Tibial nerve (tissue), 4 donors: Measurements from ENCODE around the gene LMBR1. TPM values are rescaled to one million over a fixed set of nuclear protein-coding genes. Genes with fewer than 3 reads are reported as not detected.

Experiments used
- DNase-seq, 2 donors: peaks; one replicate each; pipeline ENCODE4 v3.0.0-alpha.2; 2019; ENCODE audit warnings: low spot score in 2 of 2
- H3K27ac ChIP-seq, 4 donors: fragments of 200-600 bp; sonication (generic) in 3 of 4; one replicate each; pipeline ENCODE4 v1.5.1; 2017 to 2019; ENCODE audit warnings: mild to moderate bottlenecking in 1 of 4
- H3K27me3 ChIP-seq, 2 donors: fragments of 200-600 bp; sonication (generic) in 1 of 2; one replicate each; pipeline versions ENCODE4 v1.5.1 to v1.6.0; 2017 to 2019
- H3K36me3 ChIP-seq, 3 donors: fragments of 200-600 bp; sonication (generic); one replicate each; pipeline ENCODE4 v1.5.1; 2018 to 2019
- H3K4me1 ChIP-seq, 4 donors: fragments of 200-600 bp; sonication (generic) in 3 of 4; one replicate each; pipeline ENCODE4 v1.5.1; 2017 to 2019
- H3K4me3 ChIP-seq, 4 donors: fragments of 200-600 bp; sonication (generic) in 3 of 4; one replicate each; pipeline ENCODE4 v1.5.1; 2017 to 2019; ENCODE audit warnings: mild to moderate bottlenecking in 1 of 4, moderate library complexity in 1 of 4
- H3K9me3 ChIP-seq, 4 donors: fragments of 200-600 bp; sonication (generic) in 3 of 4; one replicate each; pipeline ENCODE4 v1.5.1; 2017 to 2019
- EP300 ChIP-seq, 2 donors: sonication (generic); formaldehyde crosslinking; IDR thresholded peaks; one replicate each; pipeline ENCODE4 v1.6.1; 2017; ENCODE audit warnings: antibody characterized with exemption in 2 of 2, mild to moderate bottlenecking in 1 of 2
- POLR2A ChIP-seq, 2 donors: fragments of 450-650 bp; IDR thresholded peaks; one replicate each; pipeline ENCODE4 v1.6.1; 2017; ENCODE audit warnings: antibody characterized with exemption in 2 of 2, mild to moderate bottlenecking in 2 of 2, moderate library complexity in 2 of 2
- WGBS, 2 donors: methylation state at CpG; one replicate each; pipeline ENCODE4 v1.1.5; 2018; 5-methylcytosine and 5-hydroxymethylcytosine counted together
- total RNA-seq, 4 donors: library from RNA; depleted of rRNA; stranded (reverse); fragments of >200 nt; gene quantifications; one replicate each; pipeline ENCODE4 v1.1.0, GENCODE V29; 2016
- TF ChIP-seq, protein P1 (sequence below), 5 experiments: fragments of 200-600 bp in 3 of 5; fragments of 450-650 bp in 2 of 5; sonication (generic) in 3 of 5; IDR thresholded peaks; one replicate each; pipeline ENCODE4 v1.5.1; 2016 to 2019; ENCODE audit warnings: antibody characterized with exemption in 5 of 5, mild to moderate bottlenecking in 3 of 5, moderate library complexity in 2 of 5

Gene LMBR1
- total RNA-seq, 4 donors from 2014 or later = 48.1 to 139 (median 77.3) TPM

DNA sequence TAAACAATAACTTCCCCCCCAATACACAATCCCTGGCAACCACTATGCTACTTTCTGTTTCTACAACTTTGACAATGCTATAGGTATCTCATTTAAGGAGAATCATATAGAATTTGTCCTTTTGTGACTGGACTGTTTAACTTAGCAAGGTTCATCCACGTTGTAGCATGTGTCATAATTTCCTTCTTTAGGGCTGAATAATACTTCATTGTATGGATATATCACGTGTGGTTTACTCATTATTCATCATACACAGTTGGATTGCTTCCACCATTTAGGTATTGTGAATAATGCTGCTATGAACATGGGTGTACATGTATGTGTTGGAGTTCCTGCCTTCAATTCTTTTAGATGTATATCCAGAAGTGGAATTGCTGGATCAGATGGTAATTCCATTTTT is 111.0 kb downstream of the LMBR1 start:
- 81 to 91% methylated on average over 2 of the region's 2 CpGs for WGBS, 2 donors
- DNase-seq = no peak
- Histone ChIP-seq H3K9me3 (no peaks in the 10 kb centered on the region), H3K27ac (no peak overlapping the region), H3K4me3 (no peak overlapping the region), H3K36me3 (peaks cover 0 to 4% (median 0%) of the 10 kb centered on the region in 3 donors), H3K27me3 (no peaks in the 10 kb centered on the region), H3K4me1 (no peaks in the 10 kb centered on the region)
- TF ChIP-seq, protein P1, sequence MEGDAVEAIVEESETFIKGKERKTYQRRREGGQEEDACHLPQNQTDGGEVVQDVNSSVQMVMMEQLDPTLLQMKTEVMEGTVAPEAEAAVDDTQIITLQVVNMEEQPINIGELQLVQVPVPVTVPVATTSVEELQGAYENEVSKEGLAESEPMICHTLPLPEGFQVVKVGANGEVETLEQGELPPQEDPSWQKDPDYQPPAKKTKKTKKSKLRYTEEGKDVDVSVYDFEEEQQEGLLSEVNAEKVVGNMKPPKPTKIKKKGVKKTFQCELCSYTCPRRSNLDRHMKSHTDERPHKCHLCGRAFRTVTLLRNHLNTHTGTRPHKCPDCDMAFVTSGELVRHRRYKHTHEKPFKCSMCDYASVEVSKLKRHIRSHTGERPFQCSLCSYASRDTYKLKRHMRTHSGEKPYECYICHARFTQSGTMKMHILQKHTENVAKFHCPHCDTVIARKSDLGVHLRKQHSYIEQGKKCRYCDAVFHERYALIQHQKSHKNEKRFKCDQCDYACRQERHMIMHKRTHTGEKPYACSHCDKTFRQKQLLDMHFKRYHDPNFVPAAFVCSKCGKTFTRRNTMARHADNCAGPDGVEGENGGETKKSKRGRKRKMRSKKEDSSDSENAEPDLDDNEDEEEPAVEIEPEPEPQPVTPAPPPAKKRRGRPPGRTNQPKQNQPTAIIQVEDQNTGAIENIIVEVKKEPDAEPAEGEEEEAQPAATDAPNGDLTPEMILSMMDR (IDR thresholded peaks at IDR 0.05) = no peak
- no peak for TF ChIP-seq EP300 (IDR thresholded peaks at IDR 0.05)
- no peak for TF ChIP-seq POLR2A (IDR thresholded peaks at IDR 0.05)

DNA sequence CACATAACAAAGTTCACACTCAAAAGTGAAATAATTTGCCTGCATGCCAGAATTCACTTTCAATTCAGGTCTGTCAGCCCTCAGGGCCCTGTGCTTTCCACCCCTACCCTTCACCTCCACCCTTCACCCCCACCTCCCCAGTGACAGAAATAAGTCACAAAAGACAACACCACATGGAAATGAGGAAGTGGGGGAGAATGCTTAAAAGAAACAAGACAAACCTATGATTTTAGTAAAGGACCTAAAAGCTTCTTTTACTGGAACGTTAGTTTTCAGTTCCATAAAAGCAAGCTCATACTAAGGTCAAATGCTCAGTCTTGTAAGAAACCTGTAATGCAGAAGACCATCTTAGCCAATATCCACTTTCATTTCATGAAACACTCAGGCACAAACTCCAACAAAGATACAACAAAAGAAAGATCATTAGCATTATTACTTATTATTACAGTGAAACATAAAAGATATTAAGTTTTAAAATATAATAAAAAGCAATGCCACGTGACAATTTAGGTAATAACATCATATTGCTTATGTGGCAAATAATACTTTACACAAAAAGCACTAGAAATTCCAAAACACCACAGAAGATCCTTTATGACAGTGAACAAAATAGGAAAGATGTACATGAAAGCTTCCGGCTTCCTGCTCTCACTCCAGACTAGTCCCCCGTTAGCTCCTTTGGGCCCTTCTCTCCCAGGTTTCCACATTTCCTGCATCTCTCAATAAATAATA is 112.1 kb downstream of the LMBR1 start:
- H3K36me3 ChIP-seq = peaks cover 0 to 4% (median 0%) of the 10 kb centered on the region in 3 donors
- WGBS, 2 donors = 81 to 83% methylated on average over 4 of the region's 4 CpGs
- no peaks in the 10 kb centered on the region for H3K27me3 ChIP-seq
- TF ChIP-seq POLR2A (IDR thresholded peaks at IDR 0.05) (no peak), EP300 (IDR thresholded peaks at IDR 0.05) (no peak)
- TF ChIP-seq, protein P1 (IDR thresholded peaks at IDR 0.05) = no peak
- H3K27ac ChIP-seq = no peak overlapping the region
- no peak overlapping the region for H3K4me3 ChIP-seq
- DNase-seq = no peak
- H3K4me1 ChIP-seq = no peaks in the 10 kb centered on the region
- H3K9me3 ChIP-seq = no peaks in the 10 kb centered on the region

DNA sequence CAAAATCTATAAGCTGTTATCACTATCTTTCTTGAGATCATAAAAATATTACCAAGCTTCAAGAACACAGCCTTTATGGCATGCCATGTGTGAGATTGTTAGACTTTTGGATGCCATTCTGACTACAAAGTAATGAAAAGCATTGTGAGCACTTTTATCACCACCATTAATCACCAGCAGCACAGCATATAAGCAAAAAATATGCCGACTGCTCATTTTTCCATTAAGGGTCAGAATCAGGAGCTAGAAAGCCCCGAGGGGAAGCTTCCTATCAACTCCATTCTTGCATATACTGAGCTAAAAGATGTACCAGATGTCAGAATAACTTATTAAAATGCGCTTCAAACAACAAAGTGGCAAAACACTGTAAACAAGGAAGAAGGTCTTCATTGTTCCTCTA is 114.3 kb downstream of the LMBR1 start:
- peaks cover 0 to under 1% (median 0%) of the 10 kb centered on the region in 4 donors for H3K9me3 ChIP-seq
- H3K4me3 ChIP-seq = no peak overlapping the region
- H3K4me1 ChIP-seq = no peaks in the 10 kb centered on the region
- no peak overlapping the region for H3K27ac ChIP-seq
- peaks cover 0 to 10% (median 0%) of the 10 kb centered on the region in 3 donors for H3K36me3 ChIP-seq
- TF ChIP-seq, protein P1 (IDR thresholded peaks at IDR 0.05) = no peak
- TF ChIP-seq POLR2A (IDR thresholded peaks at IDR 0.05) = no peak
- TF ChIP-seq EP300 (IDR thresholded peaks at IDR 0.05) = no peak
- no peaks in the 10 kb centered on the region for H3K27me3 ChIP-seq
- DNase-seq = no peak
- WGBS, 2 donors = 42 to 54% methylated on average over 3 of the region's 3 CpGs

DNA sequence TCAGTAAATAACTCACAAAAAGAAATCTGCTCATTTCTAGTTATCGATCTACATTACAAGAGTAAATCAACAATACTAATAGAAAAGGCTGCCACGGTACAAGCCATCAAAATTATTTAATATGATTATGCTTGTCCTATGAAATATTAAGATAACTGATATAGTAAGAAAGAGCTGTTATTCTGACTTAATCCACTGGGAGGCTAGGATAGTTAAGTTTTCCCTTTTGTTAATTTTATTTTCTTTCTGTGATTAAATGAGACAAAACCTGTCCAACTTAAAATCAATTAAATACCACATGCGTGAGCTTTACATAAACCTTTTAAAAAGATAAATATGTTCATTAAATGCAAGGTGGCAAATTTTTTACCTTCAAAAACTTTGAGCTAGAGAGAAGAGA is 114.8 kb downstream of the LMBR1 start:
- no peak for DNase-seq
- 95 to 96% methylated on average over 3 of the region's 3 CpGs for WGBS, 2 donors
- no peaks in the 10 kb centered on the region for H3K27me3 ChIP-seq
- H3K4me1 ChIP-seq = no peaks in the 10 kb centered on the region
- TF ChIP-seq EP300 (IDR thresholded peaks at IDR 0.05) = no peak
- TF ChIP-seq, protein P1 (IDR thresholded peaks at IDR 0.05) = no peak
- TF ChIP-seq POLR2A (IDR thresholded peaks at IDR 0.05) = no peak
- no peak overlapping the region for H3K27ac ChIP-seq
- peaks cover 0 to 10% (median 0%) of the 10 kb centered on the region in 3 donors for H3K36me3 ChIP-seq
- H3K4me3 ChIP-seq = no peak overlapping the region
- H3K9me3 ChIP-seq = peaks cover 0 to 6% (median 0%) of the 10 kb centered on the region in 4 donors

DNA sequence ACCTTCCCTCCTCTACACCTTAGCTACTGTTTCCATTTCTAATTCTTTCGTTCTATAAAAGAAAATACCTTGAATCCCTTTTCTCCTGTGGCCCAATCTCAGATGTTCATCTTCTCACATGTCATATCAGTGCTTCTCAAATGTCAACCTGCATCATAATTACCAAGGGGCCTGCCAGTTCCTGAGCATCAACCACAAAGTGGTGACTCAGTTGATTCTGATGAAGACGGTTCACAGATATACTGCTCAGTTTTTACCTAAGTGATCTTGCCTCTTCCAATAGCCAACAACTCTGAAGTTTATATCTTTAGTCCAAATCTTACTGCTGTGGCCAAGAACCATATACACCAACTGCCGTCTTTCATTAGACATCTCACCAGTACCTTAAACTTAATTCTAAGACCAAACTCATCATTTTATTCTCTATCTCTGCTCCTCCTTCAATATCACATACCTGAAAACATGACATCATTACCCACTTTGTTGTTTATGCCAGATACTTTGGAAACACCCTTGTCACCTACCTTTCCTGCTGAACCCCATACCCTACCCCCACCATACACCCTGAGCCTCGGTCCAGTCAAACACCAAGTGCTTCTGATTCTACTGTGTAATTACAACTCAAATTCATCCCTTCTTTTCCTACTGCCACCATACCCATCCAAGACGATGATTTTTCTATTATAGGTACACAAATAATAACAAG is 115.5 kb downstream of the LMBR1 start:
- H3K4me1 ChIP-seq = no peaks in the 10 kb centered on the region
- H3K4me3 ChIP-seq = no peak overlapping the region
- WGBS, 2 donors = 94 to 97% methylated on average over 5 of the region's 5 CpGs
- no peaks in the 10 kb centered on the region for H3K27me3 ChIP-seq
- no peak for TF ChIP-seq POLR2A (IDR thresholded peaks at IDR 0.05)
- TF ChIP-seq, protein P1 (IDR thresholded peaks at IDR 0.05) = no peak
- TF ChIP-seq EP300 (IDR thresholded peaks at IDR 0.05) = no peak
- H3K9me3 ChIP-seq = peaks cover 0 to 8% (median 0%) of the 10 kb centered on the region in 4 donors
- H3K27ac ChIP-seq = no peak overlapping the region
- peaks cover 0 to 10% (median 0%) of the 10 kb centered on the region in 3 donors for H3K36me3 ChIP-seq
- no peak for DNase-seq
